GDM1 (cell line): ENCODE measurements around the gene BAIAP2.
"Not testable (repeated sequence)": the region's sequence is repeated elsewhere in the genome, so short reads cannot be mapped to it uniquely, and the experiment has no call there.

Source experiments
- DNase-seq: peaks from one replicate; lab custom pipeline; 2025; lab: John Stamatoyannopoulos, UW

Gene BAIAP2

GRCh38 chr17:81068411-81069134 lies 33.6 kb downstream of the BAIAP2 start:
- no peak for DNase-seq

- DNase-seq: no peak
Measured at GRCh38 chr17:81069135-81069645, 34.2 kb downstream of the BAIAP2 start.

- DNase-seq: no peak
Measured at GRCh38 chr17:81070541-81071246, 35.7 kb downstream of the BAIAP2 start.

- no peak for DNase-seq
Measured at GRCh38 chr17:81071761-81072741, 37.1 kb downstream of the BAIAP2 start.

- DNase-seq: no peak
Measured at GRCh38 chr17:81073967-81074839, 39.3 kb downstream of the BAIAP2 start.

- DNase-seq: no peak
Measured at GRCh38 chr17:81074875-81075274, 39.9 kb downstream of the BAIAP2 start.

- DNase-seq: no peak
Measured at GRCh38 chr17:81075307-81075706, 40.4 kb downstream of the BAIAP2 start.

- no peak for DNase-seq
Measured at GRCh38 chr17:81076141-81076679, 41.3 kb downstream of the BAIAP2 start.

- not testable (repeated sequence) for DNase-seq
Measured at GRCh38 chr17:81078026-81078913, 43.3 kb downstream of the BAIAP2 start.

- DNase-seq: no peak
Measured at GRCh38 chr17:81080019-81080418, 45.1 kb downstream of the BAIAP2 start.

GRCh38 chr17:81081222-81082176 lies 46.5 kb downstream of the BAIAP2 start:
- no peak for DNase-seq

GRCh38 chr17:81082177-81083073 lies 47.5 kb downstream of the BAIAP2 start:
- DNase-seq: no peak

GRCh38 chr17:81083125-81083765 lies 48.3 kb downstream of the BAIAP2 start:
- no peak for DNase-seq

GRCh38 chr17:81084680-81085419 lies 49.9 kb downstream of the BAIAP2 start:
- no peak for DNase-seq

GRCh38 chr17:81085420-81085911 lies 50.5 kb downstream of the BAIAP2 start:
- no peak for DNase-seq
